GM19455 (cell line): Measurements from ENCODE around the gene PSTPIP1.

Source experiments
- ATAC-seq: cut with Tn5 transposase; IDR thresholded peaks from one replicate; pipeline ENCODE4 v1.9.1; 2021; ENCODE audit not compliant: unreplicated experiment

Gene PSTPIP1

DNA sequence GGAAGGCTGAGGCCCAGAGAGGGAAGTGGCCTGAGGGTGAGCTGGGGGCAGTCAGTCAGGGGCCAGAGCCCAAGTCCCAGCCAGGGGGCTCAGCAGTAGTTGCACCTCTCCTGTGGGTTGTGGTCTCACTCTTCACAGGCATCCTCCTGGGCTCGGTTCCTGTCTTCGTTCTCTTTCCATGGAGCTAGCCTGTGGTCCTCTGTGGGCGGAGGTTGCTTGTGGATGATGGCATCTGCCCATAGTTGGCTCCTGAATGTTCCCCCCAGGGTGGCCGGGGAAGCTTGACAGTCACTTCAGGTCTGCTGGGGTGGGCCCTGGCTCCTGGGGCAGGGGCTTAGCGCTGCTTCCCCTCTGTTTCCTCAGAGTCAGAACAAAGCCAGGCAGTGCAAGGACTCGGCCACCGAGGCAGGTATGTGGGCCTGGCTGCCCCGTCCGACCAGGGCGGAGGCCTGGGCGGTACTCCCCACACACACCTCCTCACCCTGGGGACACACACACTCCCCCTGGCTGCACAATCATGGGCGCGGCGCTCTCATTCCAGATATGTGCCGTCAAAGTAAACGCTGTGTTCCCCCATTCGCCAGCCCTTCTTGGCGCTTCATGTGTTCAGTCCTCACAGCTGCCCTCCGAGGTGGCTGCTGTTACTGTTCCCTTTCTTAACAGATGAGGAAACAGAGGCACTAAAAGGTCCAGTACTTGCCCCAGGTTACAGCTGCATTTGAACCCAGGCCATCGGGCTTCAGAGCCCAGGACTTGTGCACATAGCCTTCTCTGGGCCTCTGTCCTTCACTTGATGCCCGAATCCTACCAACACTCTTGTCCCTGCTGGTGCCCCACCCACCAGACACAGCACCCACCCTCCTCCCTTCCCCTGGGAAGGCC is 34.5 kb downstream of the PSTPIP1 start:
- no peak for ATAC-seq

DNA sequence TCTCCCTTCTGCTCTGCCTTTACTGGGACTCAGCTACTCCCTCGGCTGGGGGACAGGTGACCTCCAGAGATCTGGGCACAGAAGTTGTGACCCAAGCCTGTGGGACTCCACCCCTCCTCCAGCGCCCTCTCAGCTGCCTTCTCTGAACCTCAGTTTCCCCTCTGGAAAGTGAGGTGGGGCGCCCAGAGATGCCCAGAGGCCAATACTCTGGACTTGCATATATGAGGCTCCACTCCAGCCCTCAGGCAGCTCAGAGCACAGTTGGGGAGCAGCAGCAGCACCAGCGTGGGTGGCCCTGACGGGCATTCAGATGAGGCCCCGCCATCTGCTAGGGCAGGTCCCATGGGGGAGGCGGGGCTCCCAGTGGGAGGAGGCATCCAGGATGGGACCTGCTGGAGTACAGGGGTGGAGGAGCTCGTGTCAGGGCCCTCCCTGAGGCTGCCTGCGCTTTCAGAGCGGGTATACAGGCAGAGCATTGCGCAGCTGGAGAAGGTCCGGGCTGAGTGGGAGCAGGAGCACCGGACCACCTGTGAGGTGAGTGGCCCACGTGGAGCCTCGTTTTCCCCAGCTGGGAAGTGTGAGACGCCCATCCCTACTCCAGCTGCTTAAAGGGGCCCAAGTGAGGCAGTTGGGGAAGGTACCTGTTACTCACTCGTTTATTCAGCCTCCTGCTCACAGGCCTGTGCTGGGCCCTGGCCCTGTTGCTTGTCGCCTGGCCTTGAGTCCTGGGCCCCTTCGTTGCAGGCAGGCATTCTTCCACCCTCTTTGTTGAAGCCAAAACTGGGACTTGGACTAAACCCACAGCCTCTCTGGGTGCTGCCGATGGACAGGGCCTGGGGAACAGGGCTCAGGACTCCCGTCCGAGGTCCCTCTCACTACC is 35.4 kb downstream of the PSTPIP1 start:
- ATAC-seq, result no peak

DNA sequence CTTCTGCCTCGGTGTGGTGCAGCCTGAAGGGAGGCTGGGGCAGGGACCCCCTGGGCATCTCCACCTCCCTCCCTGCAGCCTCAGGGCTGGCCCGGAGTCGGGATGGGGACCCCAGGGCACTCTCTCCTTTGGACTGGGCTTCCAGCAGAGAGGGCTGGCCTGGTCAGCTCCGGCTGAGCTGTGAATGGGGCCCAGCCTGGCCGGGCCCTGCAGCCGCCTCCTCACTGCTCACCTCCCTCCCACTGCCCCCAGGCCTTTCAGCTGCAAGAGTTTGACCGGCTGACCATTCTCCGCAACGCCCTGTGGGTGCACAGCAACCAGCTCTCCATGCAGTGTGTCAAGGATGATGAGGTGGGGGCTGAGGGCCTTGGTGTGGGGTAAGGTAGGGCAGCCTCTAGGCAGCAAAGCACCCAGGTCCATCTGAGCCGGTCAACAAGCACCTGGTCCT is 36.0 kb downstream of the PSTPIP1 start:
- ATAC-seq, result no peak

DNA sequence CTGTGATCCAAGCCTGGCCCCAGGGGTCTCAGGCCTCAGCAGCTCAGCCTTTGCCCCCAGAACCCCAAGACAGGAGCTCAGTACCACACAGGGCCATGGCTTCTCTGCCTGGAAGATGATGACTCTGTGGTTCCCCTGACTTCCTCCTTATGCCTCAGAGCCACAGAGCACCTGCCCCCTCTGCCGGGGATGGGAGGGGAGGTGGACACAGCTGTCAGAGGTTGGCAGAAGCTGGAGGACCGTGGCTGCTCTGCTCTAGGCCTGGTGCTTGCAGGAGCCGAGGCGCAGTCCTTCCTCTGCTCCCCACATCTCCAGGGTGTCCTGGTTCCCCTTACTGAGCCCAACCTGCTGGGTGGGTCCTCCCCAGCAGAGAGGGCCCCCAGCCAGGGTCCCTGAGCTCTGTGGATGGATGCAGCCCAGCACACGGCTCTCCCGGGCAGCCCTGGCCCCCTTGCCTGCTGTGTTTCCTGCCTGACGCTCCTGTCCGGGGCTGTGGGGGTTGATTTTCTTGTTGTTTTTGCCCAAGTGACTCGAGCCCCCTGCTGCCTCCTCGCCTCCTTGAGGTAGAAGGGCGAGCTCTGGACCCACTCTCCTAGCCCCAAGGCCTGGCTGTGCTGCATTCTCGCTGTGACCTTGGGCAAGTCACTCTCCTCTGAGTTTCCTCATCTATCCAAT is 36.6 kb downstream of the PSTPIP1 start:
- ATAC-seq, result no peak

DNA sequence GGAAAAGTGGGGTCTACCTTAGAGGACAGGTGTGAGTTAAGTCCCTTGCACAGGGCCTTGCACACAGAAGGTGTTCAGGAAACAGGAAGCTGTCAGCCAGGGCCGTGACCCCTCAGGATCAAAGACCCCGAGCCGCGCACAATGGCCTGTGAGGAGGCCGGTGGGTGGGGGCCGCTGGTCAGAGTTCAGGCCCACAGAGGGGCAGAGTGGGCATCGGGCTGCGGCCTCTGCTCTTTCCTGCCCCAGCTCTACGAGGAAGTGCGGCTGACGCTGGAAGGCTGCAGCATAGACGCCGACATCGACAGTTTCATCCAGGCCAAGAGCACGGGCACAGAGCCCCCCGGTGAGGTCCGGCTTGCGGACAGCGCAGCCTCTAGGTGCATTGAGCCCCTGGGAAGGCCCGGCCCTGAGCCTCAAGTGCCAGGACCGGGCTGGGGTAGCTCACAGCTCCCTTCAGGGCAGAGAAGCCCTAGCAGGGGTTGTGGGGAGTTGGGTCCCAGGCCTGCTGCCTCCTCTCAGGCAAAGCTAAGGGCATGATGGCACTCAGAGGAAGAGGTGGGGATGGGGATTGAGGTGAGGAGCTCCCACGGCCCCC is 37.2 kb downstream of the PSTPIP1 start:
- no peak for ATAC-seq

DNA sequence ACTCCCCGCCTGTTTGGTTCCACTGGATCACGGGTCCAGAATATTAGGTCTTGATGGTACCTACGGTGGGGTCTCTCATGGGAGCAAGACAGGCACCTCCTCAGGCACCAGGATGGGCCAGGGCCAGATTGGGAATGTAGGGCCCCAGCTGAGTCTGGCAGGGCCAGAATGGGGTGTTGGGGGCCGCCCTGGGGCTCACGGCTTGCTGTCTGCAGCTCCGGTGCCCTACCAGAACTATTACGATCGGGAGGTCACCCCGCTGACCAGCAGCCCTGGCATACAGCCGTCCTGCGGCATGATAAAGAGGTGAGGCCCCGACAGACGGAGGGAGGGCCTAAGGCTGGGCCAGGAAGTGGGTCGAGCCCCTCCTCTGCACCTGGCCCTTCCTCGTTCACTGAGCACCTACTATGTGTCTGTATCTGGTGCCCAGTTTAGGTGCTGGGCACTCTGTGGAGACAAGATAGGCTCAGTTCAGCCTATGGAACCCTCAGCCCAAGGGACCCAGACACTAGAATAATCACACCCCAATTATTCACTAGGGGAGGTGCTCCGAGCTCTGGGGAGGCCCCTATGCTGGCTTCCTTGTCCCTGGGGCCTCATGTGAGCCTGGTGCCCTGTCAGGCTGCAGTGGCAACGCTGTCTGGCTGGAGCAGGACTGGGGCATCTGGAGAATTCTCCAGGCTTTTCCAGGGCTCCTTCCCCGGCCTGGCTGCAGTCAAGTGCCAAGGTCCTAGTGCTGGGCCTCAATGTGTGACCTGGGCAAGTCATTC is 37.9 kb downstream of the PSTPIP1 start:
- ATAC-seq, result no peak

DNA sequence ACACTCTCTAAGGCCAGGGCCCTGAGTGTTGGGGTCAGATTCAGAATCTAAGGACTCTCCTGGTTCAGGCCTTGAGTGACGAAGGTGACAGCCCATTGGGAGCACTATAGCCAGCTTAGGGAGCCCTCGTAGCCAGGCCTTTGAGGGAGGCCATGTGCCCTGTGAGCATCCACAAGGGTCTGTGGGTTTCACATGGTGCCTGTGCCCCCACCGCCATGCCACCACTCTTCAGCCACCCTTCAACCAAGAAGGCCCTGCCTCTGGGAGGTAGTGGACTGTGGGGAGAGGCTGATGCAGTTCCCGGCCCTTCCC is 38.4 kb downstream of the PSTPIP1 start:
- ATAC-seq, result no peak

DNA sequence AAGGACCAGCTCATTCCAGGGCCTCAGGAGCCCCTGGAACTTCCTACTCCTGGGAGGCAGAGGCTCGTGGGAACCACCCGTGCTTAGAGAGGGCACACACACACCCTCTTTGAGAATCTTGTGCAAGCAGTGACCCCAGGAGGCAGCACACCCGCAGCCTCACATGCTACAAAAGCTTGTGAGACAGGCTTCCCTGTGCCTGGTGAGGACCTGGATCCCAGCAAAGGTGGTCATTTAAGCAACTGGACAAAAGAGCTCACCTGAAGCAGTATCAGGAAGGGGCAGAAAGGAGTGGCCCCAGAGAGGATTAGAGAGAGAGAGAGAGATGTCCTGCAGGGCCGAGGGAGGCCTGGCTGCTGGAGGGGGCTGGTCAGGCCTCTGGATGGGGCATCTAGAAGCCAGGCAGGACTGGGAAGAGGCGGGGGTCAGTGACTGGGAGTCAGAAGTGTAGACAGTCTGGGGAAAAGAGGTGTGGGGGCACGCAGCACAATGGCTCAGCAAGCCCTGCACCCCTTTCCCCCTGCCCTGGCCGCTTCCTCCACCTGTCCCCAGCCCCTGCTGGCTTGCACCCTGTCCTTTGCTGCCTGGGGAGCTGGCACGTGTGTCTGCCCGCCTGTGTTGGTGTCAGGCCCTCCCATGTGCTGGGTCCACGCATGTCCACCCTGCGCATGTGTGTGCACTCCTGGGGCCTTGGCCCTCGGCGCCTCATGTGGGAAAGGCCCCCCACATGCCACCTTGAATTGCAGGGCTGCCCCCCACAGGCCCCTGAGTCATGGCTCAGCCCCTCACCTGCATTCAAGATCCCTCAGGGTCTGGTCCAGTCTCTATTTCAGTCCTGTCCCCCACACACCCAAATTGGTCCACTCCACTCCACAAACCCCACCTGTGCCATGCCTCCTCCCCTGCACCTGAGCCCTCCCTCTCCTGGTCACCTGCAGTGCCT is 39.1 kb downstream of the PSTPIP1 start:
- ATAC-seq, result no peak

DNA sequence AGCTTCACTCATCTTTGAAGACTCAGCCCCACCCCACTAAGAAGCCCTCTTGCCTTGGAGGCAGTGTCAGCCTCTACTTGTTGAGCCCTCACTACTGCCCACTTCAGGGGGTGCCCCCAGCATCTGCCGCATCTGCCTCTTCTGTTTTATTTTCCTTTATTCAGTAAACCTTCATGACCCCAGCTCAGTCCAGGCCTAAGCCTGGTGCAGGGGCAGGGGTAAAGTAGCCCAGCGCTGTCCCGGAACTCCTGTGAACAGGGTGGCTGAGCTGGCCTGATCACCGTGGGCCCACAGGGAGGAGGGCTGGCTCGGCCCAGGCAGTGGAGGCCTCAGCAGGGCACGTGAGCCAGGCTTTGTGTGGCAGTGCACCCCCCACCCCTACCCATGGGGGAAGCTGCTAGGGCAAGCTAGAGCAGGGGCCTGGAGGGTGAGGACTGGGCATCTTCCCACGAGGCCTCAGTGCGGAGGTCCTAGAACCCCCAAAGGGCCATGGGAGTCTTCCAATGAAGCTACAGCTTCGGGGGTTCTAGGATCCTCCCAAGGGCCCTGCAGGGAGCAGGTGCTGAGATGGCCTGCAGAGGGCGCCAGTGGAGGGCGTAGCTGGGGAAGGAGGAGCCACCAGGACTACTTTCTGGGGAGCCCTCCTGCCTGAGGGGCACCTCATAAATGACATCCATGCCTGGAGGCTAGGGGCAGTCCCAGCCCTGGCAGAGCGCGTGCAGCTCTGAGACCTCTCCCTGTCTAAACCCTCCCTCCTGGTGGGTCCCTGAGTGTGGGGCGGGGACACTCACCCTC is 40.0 kb downstream of the PSTPIP1 start:
- ATAC-seq, result no peak

DNA sequence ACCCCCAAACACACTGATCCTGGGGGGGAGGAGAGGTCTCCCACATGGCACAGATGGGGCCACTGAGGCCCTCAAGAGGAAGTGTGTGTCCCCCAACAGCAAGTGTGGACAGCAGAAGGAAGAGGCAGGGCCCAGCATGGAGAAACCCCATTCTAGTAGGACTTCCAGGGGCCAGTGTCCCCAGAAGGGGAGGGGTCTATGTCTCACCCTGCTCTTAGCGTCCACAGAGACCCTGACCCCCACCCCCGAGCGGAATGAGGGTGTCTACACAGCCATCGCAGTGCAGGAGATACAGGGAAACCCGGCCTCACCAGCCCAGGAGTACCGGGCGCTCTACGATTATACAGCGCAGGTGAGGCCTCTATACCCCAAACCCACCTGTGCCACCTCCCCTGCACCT is 40.7 kb downstream of the PSTPIP1 start:
- ATAC-seq, result no peak

DNA sequence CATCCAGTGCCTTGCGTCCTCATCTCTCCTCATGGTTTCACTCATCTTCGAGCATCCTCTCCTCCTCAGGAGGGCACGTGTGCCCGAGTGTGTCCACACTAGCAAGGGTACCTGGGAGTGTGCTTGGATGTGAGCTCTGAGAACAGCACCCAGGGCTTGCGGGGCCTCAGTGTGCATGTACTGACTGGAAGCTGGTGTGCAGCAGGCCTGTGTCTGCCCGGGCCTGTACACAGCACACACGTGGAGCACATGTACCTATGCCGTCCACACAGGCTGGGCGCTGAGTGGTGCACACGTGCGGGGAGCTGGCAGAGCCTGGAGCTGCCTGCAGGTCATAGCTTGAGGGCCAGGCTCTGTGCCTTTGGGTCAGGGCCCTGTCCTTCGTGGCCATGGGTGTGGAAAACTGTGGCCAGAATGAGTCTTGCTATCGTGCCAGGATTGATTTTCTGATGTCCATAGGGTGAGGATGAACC is 41.1 kb downstream of the PSTPIP1 start:
- ATAC-seq, result no peak

DNA sequence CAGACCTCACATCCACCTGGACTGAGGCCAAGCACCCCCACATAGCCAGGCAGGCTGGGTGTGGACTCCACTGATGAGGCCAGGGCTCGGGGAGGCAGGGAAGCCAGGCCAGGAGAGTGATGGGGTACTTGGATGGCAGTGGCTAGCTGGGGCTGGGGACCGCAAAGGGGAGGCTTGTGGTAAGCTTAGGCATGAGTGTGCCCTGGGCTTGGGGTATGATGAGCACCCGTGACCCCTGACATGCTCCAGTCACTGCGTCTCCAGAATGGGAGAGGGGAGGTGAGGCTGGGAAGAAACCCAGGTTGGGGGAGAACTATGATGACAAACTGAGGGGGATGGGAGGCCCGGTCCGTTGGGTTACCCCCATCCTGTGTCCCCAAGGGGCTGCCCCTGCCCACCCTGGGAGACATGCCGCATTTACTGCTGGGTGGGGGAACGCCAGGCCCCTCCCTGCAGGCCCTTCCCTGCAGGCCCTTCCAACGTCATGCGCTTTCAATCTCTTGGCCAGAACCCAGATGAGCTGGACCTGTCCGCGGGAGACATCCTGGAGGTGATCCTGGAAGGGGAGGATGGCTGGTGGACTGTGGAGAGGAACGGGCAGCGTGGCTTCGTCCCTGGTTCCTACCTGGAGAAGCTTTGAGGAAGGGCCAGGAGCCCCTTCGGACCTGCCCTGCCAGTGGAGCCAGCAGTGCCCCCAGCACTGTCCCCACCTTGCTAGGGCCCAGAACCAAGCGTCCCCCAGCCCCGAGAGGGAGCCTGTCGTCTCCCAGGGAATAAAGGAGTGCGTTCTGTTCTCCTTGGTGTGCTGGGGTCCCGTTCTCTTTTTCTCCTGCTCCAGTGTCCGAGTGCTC is 41.8 kb downstream of the PSTPIP1 start:
- ATAC-seq, result no peak

DNA sequence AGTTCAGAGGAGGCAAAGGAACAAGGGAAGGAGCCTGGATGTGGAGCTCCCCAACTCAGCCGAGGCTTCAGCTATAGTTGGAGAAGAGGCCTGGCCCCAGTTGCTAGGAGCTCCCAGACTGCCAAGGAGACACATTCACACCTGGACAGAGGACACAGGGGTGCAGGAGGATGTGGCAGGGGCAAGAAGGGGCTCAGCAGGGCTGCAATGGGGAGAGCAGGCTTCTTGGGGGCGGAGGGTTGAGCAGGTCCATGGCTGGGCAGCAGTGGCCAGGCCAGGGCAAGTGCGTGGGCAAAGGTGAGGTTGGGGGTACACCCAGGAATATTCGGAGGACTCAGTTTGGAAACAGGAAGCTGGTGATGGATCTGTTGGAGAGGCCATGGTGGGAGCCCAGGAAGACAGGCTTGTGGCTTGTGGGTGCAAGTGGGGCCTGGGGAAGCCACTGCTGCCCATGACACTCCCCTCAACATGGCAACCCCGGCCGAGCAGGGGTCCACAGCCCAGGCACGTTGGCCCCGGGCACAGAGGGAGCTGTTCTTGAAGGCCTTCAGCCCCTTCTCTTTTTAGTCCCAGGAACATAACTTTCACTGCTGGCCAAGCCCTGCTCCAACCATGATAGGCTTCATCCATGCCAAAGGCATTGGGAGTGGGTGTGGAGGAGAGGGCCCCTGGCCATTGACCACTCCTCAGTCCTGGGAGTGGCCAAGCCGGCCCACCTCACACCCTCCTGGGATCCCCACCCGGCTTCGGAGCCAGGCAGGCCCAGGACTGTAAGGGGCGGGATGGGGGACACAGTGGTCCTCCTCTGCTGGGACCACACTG is 42.7 kb downstream of the PSTPIP1 start:
- no peak for ATAC-seq

DNA sequence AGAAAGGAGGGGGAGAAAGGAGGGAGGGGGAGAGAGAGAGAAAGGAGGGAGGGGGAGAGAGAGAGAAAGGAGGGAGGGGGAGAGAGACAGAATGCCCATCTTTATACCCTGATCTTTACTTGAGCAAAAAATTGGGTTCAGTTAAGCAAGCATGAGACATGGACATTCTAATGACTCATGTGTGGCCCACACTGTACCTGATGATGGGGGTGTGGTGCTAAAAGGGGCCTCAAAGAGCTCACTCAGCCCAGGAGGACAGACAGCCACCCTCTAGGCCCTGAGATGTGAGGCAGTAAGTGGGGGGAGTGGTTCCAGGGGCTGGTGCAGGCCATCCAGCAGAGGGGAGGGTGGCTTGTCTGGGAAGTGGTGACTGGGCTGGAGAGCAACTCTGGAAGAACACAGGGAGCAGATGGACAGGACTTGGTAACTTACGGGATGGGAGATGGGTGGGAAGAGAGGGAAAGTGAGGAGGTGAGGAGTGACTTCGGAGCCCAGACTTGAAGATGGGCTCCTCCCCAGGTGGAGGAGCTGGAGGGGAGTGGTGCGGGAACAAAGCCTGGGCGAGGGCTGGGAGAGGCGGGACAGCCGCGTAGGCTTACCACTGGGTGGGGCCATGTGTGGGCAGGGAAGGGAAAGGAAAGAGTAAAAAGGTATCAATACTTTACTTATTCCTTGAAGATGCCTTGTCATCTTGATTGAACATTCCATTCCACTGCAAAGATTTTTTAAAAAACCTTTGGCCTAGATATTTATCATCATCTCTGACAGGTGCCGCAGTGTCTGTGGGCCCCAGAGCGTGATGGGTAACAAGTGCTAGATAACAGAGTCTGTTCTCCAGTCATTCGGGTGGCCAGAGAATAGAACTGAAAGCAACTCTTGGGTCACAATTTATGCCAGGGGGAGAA is 43.6 kb downstream of the PSTPIP1 start:
- ATAC-seq, result no peak

DNA sequence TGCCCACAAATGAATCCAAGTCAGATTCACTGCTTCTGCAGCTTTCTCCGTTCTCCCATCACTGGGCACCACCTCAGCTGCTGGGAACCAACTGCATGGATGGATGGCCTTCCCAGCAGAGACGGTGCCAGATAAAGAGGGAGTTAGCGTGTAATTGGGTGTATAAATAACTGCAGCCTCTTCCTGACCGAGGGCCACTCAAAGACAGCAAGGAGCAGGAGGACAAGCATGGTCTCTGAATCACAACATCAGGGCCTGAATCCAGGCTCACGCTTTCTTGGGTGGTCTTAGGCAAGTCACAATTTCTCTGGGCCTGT is 44.2 kb downstream of the PSTPIP1 start:
- ATAC-seq, result no peak

DNA sequence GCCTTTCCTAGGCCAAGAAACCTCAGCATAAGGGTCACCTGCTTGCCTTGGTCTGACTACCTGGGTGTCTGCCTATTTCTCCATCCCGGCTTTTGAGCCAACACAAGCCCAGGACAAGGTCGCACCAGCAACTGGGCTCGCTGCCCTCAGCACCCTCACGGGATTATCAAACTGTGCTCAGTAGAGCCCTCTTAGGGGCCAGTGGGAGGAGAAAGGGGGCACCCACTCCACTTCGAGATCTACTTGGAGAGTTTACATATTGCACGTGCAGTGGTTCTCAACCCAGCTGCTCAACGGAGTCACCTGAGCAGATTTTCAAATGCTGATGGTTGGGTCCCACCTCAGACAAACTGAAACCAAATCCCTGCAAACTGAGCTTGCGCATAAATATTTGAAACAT is 44.9 kb downstream of the PSTPIP1 start:
- no peak for ATAC-seq
